Stimulated activated CD8-positive, alpha-beta memory T cell treated with anti-CD3 and anti-CD28 coated beads, Interleukin-15, amount 100 ng/mL, for 1 hour (primary cell): ENCODE results near the gene PLEKHJ1.

ENCODE experiments used
- DNase-seq: peaks from one replicate; pipeline ENCODE4 v3.0.0-alpha.2; 2020; ENCODE audit warnings: low read depth

Gene PLEKHJ1

GRCh38 chr19:2249010-2249866 lies 13.1 kb upstream of the PLEKHJ1 start, which contains the start of gene AMH:
Gene AMH, plus strand, starts transcription at chr19:2249323. Its CDS starts 10 bp downstream, at chr19:2249333.
- no peak for DNase-seq

DNA sequence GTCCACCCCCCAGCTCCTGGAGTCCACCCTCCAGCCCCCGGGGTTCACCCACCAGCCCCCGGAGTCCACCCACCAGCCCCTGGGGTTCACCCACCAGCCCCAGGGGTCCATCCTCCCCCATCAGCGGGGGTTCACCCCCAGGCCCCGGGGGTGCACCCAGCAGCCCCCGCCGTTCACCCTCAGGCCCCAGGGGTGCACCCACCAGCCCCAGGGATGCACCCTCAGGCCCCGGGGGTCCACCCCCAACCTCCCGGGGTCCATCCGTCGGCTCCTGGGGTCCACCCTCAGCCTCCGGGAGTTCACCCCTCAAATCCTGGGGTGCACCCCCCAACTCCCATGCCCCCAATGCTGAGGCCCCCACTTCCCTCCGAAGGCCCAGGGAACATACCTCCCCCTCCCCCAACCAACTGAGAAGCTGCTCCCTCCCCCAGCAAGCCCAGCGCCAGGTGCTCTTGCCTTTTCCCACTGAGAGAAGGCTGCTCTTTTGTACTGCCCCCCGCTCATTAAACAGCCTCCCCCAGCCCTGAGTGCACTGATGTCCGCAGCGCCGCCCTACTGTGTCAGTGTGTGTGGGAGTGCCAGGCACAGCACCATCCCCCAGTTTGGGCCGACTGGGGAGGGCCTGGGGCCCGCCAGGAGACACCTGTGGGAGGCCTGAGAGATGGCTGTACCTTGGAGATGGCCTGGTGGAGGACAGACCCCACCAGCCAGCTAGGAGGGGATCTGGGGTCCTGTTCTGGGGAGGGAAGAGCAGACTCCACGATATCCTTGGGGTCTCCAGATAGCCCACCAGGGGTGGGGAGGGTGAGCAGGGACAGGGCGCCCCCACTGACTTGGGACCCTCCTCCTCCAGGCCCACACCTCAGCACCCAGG lies 12.2 kb upstream of the PLEKHJ1 start:
- no peak for DNase-seq

DNA sequence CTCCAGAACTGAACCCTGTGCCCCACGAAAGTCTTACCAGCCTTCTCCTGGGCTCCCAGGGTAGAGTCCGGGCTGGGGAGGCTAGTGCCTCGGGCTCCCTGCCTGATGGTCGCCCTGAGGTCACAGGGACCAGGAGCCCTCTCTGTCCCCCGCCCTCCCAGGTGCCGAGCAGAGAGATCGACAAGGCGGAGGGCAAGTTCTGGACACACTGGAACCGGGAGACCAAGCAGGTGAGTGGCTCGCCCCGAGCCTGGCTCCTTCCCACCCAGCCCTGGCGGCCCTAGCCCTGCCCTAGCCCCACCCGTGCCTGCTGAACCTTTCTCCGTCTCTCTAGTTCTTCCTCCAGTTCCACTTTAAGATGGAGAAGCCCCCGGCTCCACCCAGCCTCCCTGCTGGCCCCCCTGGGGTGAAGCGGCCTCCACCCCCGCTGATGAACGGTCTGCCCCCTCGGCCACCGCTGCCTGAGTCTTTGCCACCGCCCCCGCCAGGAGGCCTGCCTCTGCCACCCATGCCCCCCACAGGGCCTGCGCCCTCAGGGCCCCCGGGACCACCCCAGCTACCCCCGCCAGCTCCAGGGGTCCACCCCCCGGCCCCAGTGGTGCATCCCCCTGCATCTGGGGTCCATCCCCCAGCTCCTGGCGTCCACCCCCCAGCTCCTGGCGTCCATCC lies 11.4 kb upstream of the PLEKHJ1 start:
- no peak for DNase-seq

- no peak for DNase-seq
Measured at GRCh38 chr19:2246801-2247361, 10.8 kb upstream of the PLEKHJ1 start.

- DNase-seq: no peak
Measured at GRCh38 chr19:2246014-2246620, 10.0 kb upstream of the PLEKHJ1 start.

DNA sequence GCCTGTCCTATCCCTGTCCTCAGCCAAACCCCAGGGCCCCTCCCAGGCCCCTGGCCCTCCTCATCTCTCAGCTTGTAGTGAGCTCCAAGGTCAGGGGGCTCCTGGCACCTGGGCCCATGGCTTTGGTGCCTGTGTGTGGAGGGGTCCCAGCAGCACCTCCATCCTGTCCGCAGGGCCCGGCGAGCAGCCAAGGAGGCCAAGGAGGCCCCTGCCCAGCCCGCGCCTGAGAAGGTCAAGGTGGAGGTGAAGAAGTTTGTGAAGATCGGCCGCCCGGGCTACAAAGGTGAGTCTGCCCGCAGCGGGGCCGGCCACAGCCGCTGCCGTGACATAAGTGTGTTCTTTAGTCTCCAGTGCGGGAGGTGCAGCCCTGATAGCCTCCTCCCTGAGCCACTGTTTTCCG lies 9.1 kb upstream of the PLEKHJ1 start:
- no peak for DNase-seq

GRCh38 chr19:2244486-2244885 lies 8.4 kb upstream of the PLEKHJ1 start:
- DNase-seq: no peak

- DNase-seq: no peak
Measured at GRCh38 chr19:2244125-2244411, 7.9 kb upstream of the PLEKHJ1 start.

DNA sequence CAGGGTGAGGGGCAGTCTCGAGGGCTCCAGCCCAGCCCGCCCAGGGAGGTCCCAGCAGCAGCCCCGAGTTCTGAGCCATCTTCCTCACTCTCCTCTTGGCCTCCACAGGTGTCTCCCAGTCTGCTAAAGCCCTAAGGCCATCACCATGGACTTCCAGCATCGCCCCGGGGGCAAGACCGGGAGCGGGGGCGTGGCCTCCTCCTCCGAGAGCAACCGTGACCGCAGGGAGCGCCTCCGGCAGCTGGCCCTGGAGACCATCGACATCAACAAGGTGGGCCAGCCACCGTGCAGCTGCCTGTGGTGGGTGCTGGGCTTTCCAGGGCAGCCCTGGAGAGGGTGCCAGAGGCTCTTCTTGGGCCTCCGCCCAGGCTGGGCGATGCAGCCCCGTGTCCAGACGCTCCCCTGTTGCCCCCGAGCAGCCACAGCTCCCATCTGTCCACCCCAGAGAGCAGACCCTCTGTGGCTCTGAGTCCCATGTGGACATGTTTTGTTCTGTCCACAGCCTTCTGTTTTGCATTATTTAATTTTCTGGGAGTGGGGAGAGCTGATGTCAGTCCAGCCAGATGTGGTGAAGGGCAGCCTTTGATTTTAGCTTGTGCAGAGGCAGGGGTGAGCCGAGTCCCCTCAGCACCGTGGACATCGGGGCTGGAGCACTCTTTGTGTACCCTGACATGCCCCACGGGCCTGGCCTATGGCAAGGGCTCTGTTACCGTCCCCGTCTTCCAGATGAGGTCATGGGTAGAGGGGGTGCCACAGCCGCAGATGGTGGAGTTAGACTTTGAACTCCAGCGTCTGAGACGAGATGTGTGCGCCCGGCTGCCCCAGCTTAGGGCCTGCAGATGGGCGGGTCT lies 7.4 kb upstream of the PLEKHJ1 start:
- no peak for DNase-seq

- DNase-seq: no peak
Measured at GRCh38 chr19:2242816-2243215, 6.7 kb upstream of the PLEKHJ1 start.

DNA sequence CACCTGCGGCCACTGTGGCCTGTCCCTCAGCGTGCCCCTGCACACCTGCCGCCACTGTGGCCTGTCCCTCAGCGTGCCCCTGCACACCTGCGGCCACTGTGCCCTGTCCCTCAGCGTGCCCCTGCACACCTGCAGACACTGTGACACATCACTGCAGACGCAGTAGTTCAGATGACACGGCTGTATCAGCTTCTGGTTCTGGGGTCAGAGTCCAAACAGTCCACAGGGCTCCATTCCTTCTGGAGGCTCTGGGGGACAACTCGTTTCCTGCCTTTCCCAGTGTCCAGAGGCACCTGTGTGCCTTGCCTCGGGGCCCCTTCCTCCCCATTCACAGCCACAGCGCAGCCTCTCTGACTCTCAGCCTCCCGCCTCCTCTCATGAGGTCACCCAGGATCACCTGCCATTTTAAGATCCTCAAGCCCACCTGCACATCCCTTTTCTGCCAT lies 6.0 kb upstream of the PLEKHJ1 start:
- DNase-seq: no peak

DNA sequence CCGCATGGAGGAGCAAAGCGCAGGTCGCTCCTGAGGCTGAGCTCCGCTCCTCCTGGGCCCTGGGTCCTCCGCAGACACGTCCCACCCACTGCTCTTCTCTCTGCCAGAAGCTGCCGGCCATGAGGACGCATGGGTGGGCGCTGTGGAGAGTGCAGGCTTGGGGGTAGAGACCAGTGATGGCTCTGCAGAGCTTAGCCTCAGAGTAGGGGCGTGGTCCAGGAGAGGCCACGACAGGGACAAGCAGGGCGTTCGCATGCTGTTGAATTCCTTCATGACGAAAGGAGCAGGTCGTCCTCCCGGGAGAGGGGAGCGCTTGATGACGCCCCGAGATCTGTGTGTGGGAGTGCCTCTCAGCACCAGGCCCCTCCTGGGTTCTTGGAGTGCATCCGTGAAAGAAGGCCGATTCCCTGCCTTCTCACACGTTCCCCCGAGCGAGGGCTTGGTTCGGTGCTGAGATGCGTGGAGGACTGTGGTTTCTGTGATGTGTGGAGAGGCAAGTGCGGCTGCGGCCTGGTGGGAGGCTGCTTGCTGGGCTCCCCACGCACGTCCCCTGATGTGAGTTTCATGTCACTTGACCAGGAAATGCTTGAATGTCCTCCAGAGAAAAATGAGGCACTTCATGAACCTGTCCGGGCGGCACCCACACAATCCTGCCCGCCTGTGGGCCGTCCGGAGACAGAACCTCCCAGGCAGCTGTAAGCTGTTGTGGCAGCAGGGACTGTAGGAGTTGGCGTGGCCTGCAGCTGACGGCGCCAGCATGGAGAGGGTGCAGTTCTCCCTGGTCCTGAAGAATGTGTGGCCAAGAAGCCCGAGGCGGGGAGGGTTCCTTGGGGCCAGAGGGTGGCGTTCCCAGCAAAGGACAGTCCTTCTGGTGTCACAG lies 5.0 kb upstream of the PLEKHJ1 start:
- no peak for DNase-seq

DNA sequence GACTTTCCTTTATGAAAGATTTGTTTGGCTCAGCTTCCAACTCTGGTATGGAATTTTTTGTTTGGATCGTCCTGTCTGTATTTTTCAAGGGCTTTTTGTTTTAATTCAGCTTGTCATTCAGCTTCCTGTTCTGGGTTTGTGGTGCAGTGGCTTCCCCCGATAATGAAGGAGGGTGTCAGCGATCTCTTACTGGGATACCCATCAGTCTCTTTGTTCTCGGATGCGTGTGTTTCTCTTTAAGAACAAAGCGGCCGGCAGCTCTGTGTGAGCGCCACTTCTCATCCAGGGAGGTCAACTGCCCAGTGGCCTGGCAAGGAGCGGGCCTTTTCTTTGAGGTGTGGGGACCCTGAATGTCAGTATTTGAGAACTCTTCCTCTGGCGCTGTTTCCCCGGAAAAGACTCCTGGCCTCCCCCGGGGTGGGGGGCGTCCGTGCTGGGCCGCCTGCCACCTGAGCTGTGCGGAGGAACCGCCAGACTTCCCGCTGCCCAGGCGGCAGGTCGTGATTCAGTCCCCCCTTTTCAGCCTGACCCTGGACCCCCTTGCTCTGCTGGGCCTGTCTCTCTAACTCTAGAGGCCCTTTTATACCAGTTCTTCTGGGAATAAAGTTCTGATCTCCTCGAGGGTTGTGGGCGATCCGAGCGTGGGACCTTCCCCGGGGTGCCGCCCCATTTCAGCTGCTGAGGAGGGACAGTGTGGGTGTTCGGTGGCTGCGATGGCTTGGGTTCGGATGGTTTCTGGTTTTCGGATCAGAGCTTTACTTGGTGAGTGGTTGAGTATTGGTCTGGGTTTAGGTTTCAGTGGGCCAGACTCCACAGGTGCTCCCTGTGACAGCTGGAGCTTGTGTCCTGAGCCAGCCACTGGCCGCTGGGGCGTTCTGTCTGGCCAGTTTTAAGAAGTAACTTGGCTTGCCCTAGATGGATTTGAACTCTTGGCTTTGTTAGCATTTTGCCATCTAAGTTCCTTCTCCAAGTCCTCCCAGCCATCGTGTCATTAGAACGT lies 3.9 kb upstream of the PLEKHJ1 start:
- DNase-seq: no peak

GRCh38 chr19:2239173-2239572 lies 3.0 kb upstream of the PLEKHJ1 start:
- DNase-seq: no peak

DNA sequence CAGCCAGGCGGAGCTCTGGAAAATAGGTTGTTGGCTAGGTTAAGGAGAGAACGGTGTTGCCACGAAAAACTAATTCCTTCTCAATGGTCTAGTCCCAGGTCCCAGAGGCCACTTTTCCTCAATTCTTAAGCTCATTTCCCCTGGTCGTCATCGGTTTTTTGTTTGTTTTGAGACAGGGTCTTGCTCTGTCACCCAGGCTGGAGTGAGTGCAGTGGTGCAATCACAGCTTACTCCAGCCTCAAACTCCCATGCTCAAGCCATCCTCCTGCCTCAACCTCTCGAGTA lies 1.7 kb upstream of the PLEKHJ1 start:
- no peak for DNase-seq

DNA sequence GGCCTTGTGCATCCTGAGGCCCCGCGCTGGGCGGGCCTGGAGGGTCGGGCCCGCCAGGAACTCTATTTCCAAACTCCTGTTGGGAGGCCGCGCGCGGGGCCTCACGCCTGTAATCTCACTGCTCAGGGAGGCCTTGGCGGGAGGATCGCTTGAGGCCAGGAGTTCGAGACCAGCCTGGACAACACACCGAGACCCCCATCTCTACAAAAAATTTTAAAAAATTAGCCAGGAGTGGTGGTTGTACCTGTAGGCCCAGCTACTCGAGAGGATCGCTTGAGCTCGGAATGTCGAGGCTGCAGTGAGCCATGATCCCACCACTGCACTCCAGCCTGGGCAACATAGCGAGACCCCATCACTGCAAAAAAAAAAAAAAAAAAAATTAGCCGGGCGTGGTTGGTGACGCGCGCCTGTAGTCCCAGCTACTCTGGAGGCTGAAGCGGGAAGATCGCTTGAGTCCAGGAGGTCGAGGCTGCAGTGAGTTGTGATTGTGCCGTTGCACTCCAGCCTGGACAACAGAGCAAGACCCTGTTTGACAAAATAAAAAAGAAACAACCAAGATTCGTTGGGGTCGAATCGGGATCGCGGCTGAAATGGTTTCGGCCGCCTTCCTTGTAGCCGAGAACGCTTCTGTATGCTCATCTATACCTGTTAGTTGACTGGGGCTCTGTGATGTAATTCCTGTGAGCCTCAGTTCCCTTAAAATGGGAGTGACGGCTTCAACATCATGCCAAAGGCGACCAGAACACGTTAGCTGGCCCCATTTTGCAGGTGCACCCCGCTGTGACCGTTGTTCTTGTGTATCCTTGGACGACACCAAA lies 1.1 kb upstream of the PLEKHJ1 start:
- DNase-seq: no peak

- no peak for DNase-seq
Measured at GRCh38 chr19:2236064-2236313, 140 bp downstream of the PLEKHJ1 start.

GRCh38 chr19:2235381-2236063 lies 607 bp downstream of the PLEKHJ1 start:
- no peak for DNase-seq
